OCI-LY1 (cell line): ENCODE results near the gene ANP32A.

Source experiments
- EZH2 ChIP-seq: fragments of 200-600 bp; sonication (generic), shearing (Covaris generic); IDR thresholded peaks from 2 replicates; pipeline ENCODE4 v1.8.0; 2017; ENCODE audit warnings: borderline replicate concordance, mixed run types, mild to moderate bottlenecking, antibody characterized with exemption, low read length, moderate library complexity, mixed read lengths
- TF ChIP-seq, protein P1 (sequence below): fragments of 200-600 bp; sonication (generic), shearing (Covaris generic); IDR thresholded peaks from 2 replicates; pipeline ENCODE4 v1.5.1; 2017; ENCODE audit warnings: mild to moderate bottlenecking, antibody characterized with exemption, low read length, moderate library complexity, mixed read lengths

DNA sequence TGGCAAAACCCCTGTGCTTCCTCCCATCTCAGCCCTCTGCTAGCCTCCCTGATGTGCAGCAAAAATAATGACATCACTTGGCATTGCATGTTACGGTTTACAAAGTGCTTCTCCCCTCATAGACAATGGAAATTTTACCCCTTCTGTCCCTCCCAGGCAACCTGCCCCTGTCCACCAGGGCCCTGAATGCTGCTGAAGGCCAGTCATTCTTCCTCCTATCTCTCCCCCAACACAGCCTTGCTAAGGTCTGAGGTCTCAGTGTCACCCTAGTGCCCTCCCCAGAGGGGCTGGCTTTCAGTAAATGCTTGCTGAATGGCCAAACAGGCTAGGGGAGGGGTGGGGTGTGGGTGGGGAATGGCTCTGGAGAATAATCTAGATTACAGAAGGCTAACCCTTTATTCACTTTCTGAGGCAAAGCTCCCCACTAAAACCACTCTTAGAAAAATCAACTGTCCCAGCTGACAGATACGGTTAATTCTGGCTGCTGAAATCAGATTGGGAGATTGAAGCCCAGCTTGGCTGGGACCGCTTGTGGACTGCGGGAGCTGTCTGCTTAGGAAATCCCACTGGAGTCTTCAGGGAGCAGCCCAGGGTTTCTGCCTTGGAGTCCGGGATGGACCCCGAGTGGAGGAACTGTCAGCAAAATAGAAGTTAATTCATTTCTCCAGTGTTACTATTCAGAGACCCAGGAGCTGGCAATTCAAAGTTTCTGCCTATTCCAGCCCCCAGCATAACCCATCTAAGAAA is 22.9 kb downstream of the ANP32A start:
- TF ChIP-seq, protein P1, sequence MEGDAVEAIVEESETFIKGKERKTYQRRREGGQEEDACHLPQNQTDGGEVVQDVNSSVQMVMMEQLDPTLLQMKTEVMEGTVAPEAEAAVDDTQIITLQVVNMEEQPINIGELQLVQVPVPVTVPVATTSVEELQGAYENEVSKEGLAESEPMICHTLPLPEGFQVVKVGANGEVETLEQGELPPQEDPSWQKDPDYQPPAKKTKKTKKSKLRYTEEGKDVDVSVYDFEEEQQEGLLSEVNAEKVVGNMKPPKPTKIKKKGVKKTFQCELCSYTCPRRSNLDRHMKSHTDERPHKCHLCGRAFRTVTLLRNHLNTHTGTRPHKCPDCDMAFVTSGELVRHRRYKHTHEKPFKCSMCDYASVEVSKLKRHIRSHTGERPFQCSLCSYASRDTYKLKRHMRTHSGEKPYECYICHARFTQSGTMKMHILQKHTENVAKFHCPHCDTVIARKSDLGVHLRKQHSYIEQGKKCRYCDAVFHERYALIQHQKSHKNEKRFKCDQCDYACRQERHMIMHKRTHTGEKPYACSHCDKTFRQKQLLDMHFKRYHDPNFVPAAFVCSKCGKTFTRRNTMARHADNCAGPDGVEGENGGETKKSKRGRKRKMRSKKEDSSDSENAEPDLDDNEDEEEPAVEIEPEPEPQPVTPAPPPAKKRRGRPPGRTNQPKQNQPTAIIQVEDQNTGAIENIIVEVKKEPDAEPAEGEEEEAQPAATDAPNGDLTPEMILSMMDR: no peak
- no peak for TF ChIP-seq EZH2
